Inferior parietal cortex (tissue), 1 donor: ENCODE data around the gene TRIP11.

Source experiments
- DNase-seq: peaks from one replicate; pipeline ENCODE4 v3.0.0-alpha.2; 2016; ENCODE audit errors: extremely low spot score

The TRIP11 gene

DNA sequence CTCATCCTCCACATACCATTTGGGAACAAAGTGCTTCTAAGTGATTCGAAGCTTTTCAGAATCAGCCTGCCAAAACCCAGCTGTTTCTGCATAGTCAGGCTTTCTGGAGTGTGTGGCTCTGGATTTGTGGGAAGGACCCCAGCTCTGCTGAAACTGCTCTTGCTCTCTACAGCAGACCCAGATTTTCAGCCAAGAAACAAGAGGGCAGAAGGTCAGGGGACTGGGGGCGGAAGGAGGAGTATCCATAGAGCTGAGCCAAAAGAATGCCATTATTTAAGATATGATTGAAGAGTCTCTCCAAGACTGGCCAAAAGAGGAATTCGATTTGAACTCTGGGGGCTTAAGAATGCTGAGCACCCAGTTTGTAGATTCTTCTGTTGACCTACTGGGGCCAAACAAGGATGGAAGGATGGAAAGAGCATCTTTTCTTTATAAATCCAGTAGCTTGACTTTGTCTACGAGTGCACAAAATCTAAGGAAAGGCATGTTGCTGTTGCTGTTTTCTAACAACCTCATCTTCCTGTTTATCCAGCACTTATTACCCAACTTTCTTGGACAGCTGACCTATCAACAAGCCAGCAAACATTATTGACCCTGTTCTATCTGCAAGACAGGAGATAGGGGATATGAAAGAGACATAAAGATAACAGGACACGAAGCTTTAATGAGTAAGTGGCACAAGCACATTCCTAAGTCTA lies 121.5 kb downstream of the TRIP11 start:
- DNase-seq = no peak
